Esophagus (tissue), 2 donors: ENCODE data around the gene SCD5. TPM values are rescaled to one million over a fixed set of nuclear protein-coding genes. Genes with fewer than 3 reads are reported as not detected.

Experiments used
- polyA plus RNA-seq, 2 donors: library from polyadenylated mRNA; stranded (reverse); fragments of 200-250 nt; gene quantifications; one replicate each; pipeline ENCODE4 v1.2.3, GENCODE V29; 2013
- donor health status: healthy with polysubstance abuse.
- donor health status: Bipolar disorder and iron deficiency.

SCD5 gene
- polyA plus RNA-seq, 2 donors: 2.5 to 2.9 TPM

Other genes with a start within 250 kb of the SCD5 start
- 1 to 10 TPM; 1.2 to 4.0 TPM for gene TMEM150C, start 236.8 kb downstream of the SCD5 start, polyA plus RNA-seq
- gene SEC31A, start 92.4 kb upstream of the SCD5 start, polyA plus RNA-seq: 100 to 1,000 TPM in 1 of 2 donors, 10 to 100 TPM in 1; 72.5 to 131 TPM
- 1 to 10 TPM; 1.4 to 1.9 TPM for gene THAP9, start 101.9 kb upstream of the SCD5 start, polyA plus RNA-seq
- gene LIN54, start 212.0 kb upstream of the SCD5 start, polyA plus RNA-seq: 1 to 10 TPM; 4.6 to 5.9 TPM
- 10 to 100 TPM in 1 of 2 donors, 1 to 10 TPM in 1; 9.8 to 25.4 TPM for gene COPS4, start 236.4 kb upstream of the SCD5 start, polyA plus RNA-seq